Endothelial cell of umbilical vein (primary cell): Measurements from ENCODE around the gene CBLN1. TPM values are rescaled to one million over a fixed set of nuclear protein-coding genes. Genes with fewer than 3 reads are reported as not detected.

Experiments used
- BruUV-seq: library from RNA; stranded (reverse); fragments of 400-500 nt; replicated peaks from 2 replicates; lab custom pipeline; 2021; lab: Mats Ljungman, UMichigan
- CTCF ChIA-PET: fragments of 300-600, 350-600 bp; sonication (Branson Sonifier 250); formaldehyde crosslinking; loops from one replicate; lab custom pipeline; 2021; ENCODE audit warnings: antibody characterized with exemption, inconsistent platforms; lab: Charles Lee
- POLR2A ChIA-PET: fragments of 300-600, 350-600 bp; sonication (Branson Sonifier 250); formaldehyde crosslinking; loops from one replicate; lab custom pipeline; 2021; ENCODE audit warnings: antibody characterized with exemption, inconsistent platforms; lab: Charles Lee
- DNase-seq: peaks from one replicate; pipeline ENCODE4 v3.0.0-alpha.2; 2011; ENCODE audit warnings: low read depth, low spot score
- FAIRE-seq: peaks from 2 replicates; lab custom pipeline; 2011; peaks lifted over from hg19 to GRCh38; lab: Jason Lieb, UNC
- H2AFZ ChIP-seq: 2 replicates; pipeline ENCODE4 v1.6.0; 2012; ENCODE audit warnings: low read depth, low read length, control low read depth, inconsistent platforms
- H3K27ac ChIP-seq: 2 replicates; pipeline ENCODE4 v1.5.1; 2011; ENCODE audit warnings: low read depth, mild to moderate bottlenecking, control low read depth, low read length, moderate library complexity; ENCODE audit not compliant: insufficient read depth
- H3K27me3 ChIP-seq, 2 experiments: 2 replicates each; pipeline versions ENCODE4 v1.6.0 to v1.6.1; 2011; ENCODE audit warnings: low read length in 2 of 2, mixed read lengths in 1 of 2; ENCODE audit not compliant: control insufficient read depth in 2 of 2, insufficient read depth in 2 of 2
- H3K36me3 ChIP-seq, 2 experiments: 2 replicates in 1 of 2; 3 replicates in 1 of 2; pipeline ENCODE4 v1.5.1; 2011; ENCODE audit warnings: low read length in 2 of 2, mild to moderate bottlenecking in 1 of 2, moderate library complexity in 1 of 2; ENCODE audit not compliant: control insufficient read depth in 2 of 2, insufficient read depth in 2 of 2; ENCODE audit errors: extremely low read depth in 1 of 2
- H3K4me1 ChIP-seq: 3 replicates; pipeline ENCODE4 v1.5.1; 2011; ENCODE audit warnings: mild to moderate bottlenecking, low read length; ENCODE audit not compliant: control insufficient read depth, insufficient read depth; ENCODE audit errors: extremely low read depth
- H3K4me2 ChIP-seq: 2 replicates; pipeline ENCODE4 v1.6.1; 2011; ENCODE audit warnings: low read length, control low read depth, mixed read lengths; ENCODE audit not compliant: insufficient read depth
- H3K4me3 ChIP-seq, 3 experiments: fragments of 200-600 bp in 1 of 3; sonication (generic), shearing (Covaris generic) in 1 of 3; replicated peaks in 1 of 3; 2 replicates each; pipeline ENCODE4 v1.5.1; 2011 to 2016; ENCODE audit warnings: control low read depth in 3 of 3, low read length in 3 of 3, mild to moderate bottlenecking in 2 of 3, inconsistent platforms in 1 of 3, low read depth in 1 of 3, moderate library complexity in 1 of 3; ENCODE audit not compliant: insufficient read depth in 1 of 3
- H3K79me2 ChIP-seq: 2 replicates; pipeline ENCODE4 v1.6.0; 2012; ENCODE audit warnings: low read length, inconsistent platforms; ENCODE audit not compliant: control insufficient read depth, insufficient read depth
- H3K9ac ChIP-seq: replicated peaks from 2 replicates; pipeline ENCODE3; 2011; ENCODE audit warnings: low read length, control low read depth; ENCODE audit not compliant: insufficient read depth; ENCODE audit errors: extremely low read depth
- H3K9me1 ChIP-seq: replicated peaks from 3 replicates; pipeline ENCODE4 v1.6.0; 2011; ENCODE audit warnings: mild to moderate bottlenecking, low read length; ENCODE audit not compliant: control insufficient read depth, insufficient read depth; ENCODE audit errors: extremely low read depth
- H3K9me3 ChIP-seq: replicated peaks from 2 replicates; pipeline ENCODE4 v1.5.1; 2012; ENCODE audit warnings: low read length, inconsistent platforms; ENCODE audit not compliant: control insufficient read depth, insufficient read depth
- H4K20me1 ChIP-seq: replicated peaks from 2 replicates; pipeline ENCODE3; 2011; ENCODE audit warnings: mild to moderate bottlenecking, low read length; ENCODE audit not compliant: control insufficient read depth, insufficient read depth; ENCODE audit errors: extremely low read depth
- EZH2 ChIP-seq: IDR thresholded peaks from 2 replicates; pipeline ENCODE4 v1.6.1; 2012; ENCODE audit warnings: borderline replicate concordance, low read depth, mild to moderate bottlenecking, moderate library complexity, low read length, inconsistent platforms; ENCODE audit not compliant: severe bottlenecking
- FOS ChIP-seq: IDR thresholded peaks from 2 replicates; pipeline ENCODE4 v1.6.1; 2011; ENCODE audit warnings: mild to moderate bottlenecking, low read length, moderate library complexity, borderline replicate concordance; ENCODE audit not compliant: insufficient read depth
- GATA2 ChIP-seq: IDR thresholded peaks from 2 replicates; pipeline ENCODE4 v1.7.0; 2011; ENCODE audit warnings: low read depth, mild to moderate bottlenecking, moderate library complexity, mixed read lengths, low read length; ENCODE audit not compliant: insufficient read length, insufficient read depth
- JUN ChIP-seq: IDR thresholded peaks from 2 replicates; pipeline ENCODE4 v1.6.1; 2011; ENCODE audit warnings: borderline replicate concordance, low read depth; ENCODE audit not compliant: insufficient read length, insufficient read depth
- MYC ChIP-seq: IDR thresholded peaks from one replicate; pipeline ENCODE4 v1.6.1; 2011; ENCODE audit warnings: mild to moderate bottlenecking, low read depth, low read length
- POLR2A ChIP-seq: IDR thresholded peaks from 2 replicates; pipeline ENCODE4 v1.6.1; 2012; ENCODE audit warnings: low read depth, mild to moderate bottlenecking, control low read depth, low read length
- POLR2AphosphoS5 ChIP-seq: IDR thresholded peaks from 2 replicates; pipeline ENCODE4 v1.6.1; 2012; ENCODE audit warnings: low read depth, mild to moderate bottlenecking, control low read depth, low read length, moderate library complexity; ENCODE audit not compliant: insufficient read depth
- dilution Hi-C: fragments of 300-500 bp; cut with MboI; formaldehyde crosslinking; loops from one replicate; pipeline ENCODE4 v1.15.0; 2019; ENCODE audit warnings: low sequenced_read_pairs; ENCODE audit not compliant: extremely low pct_ligation_motif_present
- intact Hi-C: fragments of 100-400 bp; cut with micrococcal nuclease; formaldehyde crosslinking; loops from one replicate; pipeline ENCODE4 v1.10.0; 2022
- polyA plus RNA-seq, 4 experiments: library from polyadenylated mRNA; depleted of rRNA in 3 of 4; stranded (reverse) in 3 of 4; unstranded in 1 of 4; fragments of >200 nt; gene quantifications; 2 replicates each; pipeline versions ENCODE4 v1.2.1 to v1.2.3, GENCODE V29; 2011 to 2012; ENCODE audit warnings: missing spikeins in 1 of 4
- total RNA-seq: library from RNA; stranded (reverse); gene quantifications from 2 replicates; pipeline ENCODE4 v1.2.3, GENCODE V29; 2021
- TF ChIP-seq, protein P1 (sequence below): IDR thresholded peaks from 2 replicates; pipeline ENCODE4 v1.6.1; 2011; ENCODE audit not compliant: insufficient read depth, insufficient read length
- TF ChIP-seq, protein P2 (sequence below), 2 donors: IDR thresholded peaks; 1 replicate in 1 of 2; 2 replicates in 1 of 2; pipeline ENCODE4 v1.5.1; 2011; ENCODE audit warnings: low read length in 2 of 2, mild to moderate bottlenecking in 2 of 2, moderate library complexity in 2 of 2, control low read depth in 1 of 2, inconsistent platforms in 1 of 2, low read depth in 1 of 2; ENCODE audit not compliant: insufficient read depth in 1 of 2; ENCODE audit errors: extremely low read depth in 1 of 2

The CBLN1 gene
- total and polyA plus RNA-seq, 2 donors (not counting 3 experiments of a cell fraction or from before 2014, with no cell fraction given) = not detected

DNA sequence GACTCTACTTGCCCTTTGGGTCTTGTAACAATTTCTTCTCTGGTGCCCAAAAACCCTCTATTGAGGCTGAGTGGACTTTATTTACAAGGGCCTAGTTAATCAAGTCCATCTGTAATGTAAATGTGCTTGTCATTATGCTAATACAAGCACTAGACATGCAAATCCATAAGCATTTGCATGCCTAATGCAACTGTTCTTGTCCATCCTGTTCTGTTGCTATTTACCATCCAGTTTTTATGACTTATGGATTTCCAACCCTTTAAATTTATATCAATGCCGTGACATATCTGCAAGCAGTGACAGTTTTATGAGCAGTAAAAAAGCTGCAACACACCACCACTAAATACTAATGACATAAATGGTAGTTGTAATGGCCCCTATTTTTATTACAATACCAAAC is 33.4 kb downstream of the CBLN1 start:
- Histone ChIP-seq H3K9ac (no peak overlapping the region), H3K9me1 (no peaks in the 10 kb centered on the region), H3K36me3 (no peaks in the 10 kb centered on the region), H3K4me3 (no peak overlapping the region), H3K4me1 (no peaks in the 10 kb centered on the region), H4K20me1 (no peaks in the 10 kb centered on the region), H2AFZ (no peak overlapping the region), H3K4me2 (no peak overlapping the region), H3K27me3 (no peaks in the 10 kb centered on the region), H3K9me3 (no peaks in the 10 kb centered on the region), H3K27ac (no peak overlapping the region), H3K79me2 (no peaks in the 10 kb centered on the region)
- dilution Hi-C loops (no loop called here), intact Hi-C loops (no loop called here)
- BruUV-seq = no TSS peak
- DNase-seq (no peak), FAIRE-seq (no peak)
- ChIA-PET CTCF (no interaction called here), POLR2A (no interaction called here)
- TF ChIP-seq EZH2 = no peak
- no peak for TF ChIP-seq GATA2
- TF ChIP-seq MYC = no peak
- no peak for TF ChIP-seq JUN
- TF ChIP-seq POLR2A = no peak
- no peak for TF ChIP-seq POLR2AphosphoS5
- TF ChIP-seq FOS = no peak
- TF ChIP-seq, protein P1, sequence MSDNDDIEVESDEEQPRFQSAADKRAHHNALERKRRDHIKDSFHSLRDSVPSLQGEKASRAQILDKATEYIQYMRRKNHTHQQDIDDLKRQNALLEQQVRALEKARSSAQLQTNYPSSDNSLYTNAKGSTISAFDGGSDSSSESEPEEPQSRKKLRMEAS = no peak
- TF ChIP-seq, protein P2, sequence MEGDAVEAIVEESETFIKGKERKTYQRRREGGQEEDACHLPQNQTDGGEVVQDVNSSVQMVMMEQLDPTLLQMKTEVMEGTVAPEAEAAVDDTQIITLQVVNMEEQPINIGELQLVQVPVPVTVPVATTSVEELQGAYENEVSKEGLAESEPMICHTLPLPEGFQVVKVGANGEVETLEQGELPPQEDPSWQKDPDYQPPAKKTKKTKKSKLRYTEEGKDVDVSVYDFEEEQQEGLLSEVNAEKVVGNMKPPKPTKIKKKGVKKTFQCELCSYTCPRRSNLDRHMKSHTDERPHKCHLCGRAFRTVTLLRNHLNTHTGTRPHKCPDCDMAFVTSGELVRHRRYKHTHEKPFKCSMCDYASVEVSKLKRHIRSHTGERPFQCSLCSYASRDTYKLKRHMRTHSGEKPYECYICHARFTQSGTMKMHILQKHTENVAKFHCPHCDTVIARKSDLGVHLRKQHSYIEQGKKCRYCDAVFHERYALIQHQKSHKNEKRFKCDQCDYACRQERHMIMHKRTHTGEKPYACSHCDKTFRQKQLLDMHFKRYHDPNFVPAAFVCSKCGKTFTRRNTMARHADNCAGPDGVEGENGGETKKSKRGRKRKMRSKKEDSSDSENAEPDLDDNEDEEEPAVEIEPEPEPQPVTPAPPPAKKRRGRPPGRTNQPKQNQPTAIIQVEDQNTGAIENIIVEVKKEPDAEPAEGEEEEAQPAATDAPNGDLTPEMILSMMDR (IDR thresholded peaks at IDR 0.05; ENCODE audit: extremely low read depth in 1 of 2, insufficient read depth in 1 of 2, low read depth in 1 of 2, low read length in 2 of 2) = no peak
